NT2/D1 (cell line): ENCODE measurements around the gene CAPN13.
"Not testable (repeated sequence)": the region's sequence is repeated elsewhere in the genome, so short reads cannot be mapped to it uniquely, and the experiment has no call there.

Source experiments
- YY1 ChIP-seq: IDR thresholded peaks from 2 replicates; pipeline ENCODE4 v1.6.1; 2011; ENCODE audit not compliant: insufficient read length, insufficient read depth
- ZNF274 ChIP-seq: IDR thresholded peaks from 2 replicates; pipeline ENCODE4 v1.6.1; 2011; ENCODE audit warnings: mild to moderate bottlenecking, low read depth, low read length

DNA sequence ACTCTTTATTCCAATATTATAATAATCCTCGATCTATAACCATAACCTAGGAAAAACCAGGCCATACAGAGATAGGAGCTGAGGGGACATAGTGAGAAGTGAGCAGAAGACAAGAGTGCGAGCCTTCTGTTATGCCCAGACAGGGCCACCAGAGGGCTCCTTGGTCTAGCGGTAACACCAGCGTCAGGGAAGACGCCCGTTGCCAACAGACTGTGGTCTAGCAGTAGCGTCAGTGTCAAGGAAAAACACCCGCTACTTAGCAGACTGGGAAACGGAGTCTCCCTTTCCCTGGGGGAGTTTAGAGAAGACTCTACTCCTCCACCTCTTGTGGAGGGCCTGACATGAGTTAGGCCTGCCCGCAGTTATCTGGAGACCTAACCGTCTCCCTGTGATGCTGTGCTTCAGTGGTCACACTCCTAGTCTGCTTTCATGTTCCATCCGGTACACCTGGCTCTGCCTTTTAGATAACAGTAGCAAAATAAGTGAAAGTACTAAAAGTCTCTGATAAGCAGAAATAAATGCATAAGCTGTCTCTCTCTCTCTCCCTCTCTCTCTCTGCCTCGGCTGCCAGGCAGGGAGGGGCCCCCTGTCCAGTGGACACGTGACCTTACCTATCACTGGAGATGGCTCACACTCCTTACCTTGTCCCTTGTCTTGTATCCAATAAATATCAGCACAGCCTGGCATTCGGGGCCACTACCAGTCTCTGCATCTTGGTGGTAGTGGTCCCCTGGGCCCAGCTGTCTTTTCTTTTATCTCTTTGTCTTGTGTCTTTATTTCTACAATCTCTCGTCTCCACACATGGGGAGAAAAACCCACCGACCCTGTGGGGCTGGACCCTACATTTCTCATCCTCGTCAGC is 109.8 kb downstream of the CAPN13 start:
- TF ChIP-seq ZNF274, YY1: not testable (repeated sequence)
